ENCODE results near the gene PCBD1. TPM values are rescaled to one million over a fixed set of nuclear protein-coding genes. Genes with fewer than 3 reads are reported as not detected.
A peak's percentile ranks its signal among the peaks of the same experiment; 100 is the strongest.

Gene PCBD1
- total RNA-seq, 1 experiment from 2014 or later: 39.7 TPM

DNA sequence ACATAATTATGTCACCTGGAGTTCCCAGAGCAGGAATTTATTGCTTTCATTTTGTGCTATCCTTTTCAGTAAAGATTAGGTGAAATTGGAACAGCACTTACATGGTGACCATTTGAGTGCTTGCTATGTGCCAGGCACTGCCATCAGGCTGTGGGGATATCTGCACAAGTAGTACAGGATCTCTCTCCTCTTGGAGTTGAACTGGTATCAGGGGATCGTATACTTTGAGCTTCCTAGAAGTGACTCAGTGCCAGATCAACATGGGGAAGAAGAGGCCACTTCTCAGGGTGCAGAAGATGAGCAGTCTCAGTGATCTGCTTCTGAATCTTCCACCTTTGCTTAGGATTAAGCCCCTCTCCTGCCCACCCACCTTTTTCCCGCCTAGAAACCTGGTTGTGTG lies 43.1 kb downstream of the PCBD1 start:
- Mint-ChIP-seq H3K9me3 (no peaks in the 10 kb centered on the region), H3K27me3 (ENCODE audit: low read depth) (no peaks in the 10 kb centered on the region), H3K4me1 (no peaks in the 10 kb centered on the region), H3K27ac (peak overlapping the region in 2 of 3 experiments; percentile 19 to 72; a peak in 2 of 7 replicates), H3K36me3 (ENCODE audit: insufficient read depth in 1 of 3, low read depth in 3 of 3) (peaks cover 5 to 44% (median 41%) of the 10 kb centered on the region in 3 experiments; a peak in 6 of 7 replicates), H3K4me3 (no peak overlapping the region)
- H2BK12ac ChIP-seq (ENCODE audit: insufficient read length, low read depth, low read length): no peak overlapping the region
- peaks cover 2% of the 10 kb centered on the region; the same call in 1 of the 2 replicates for H3K79me2 ChIP-seq (ENCODE audit: insufficient read depth, low read length)
- no CpG with 5 or more reads among the region's 2 CpGs for WGBS (ENCODE audit: extremely low coverage, insufficient read length, low lambda C conversion rate)
- no peak overlapping the region for H3K4ac ChIP-seq (ENCODE audit: low read depth, low read length)
- H3K9me3 ChIP-seq (ENCODE audit: control insufficient read depth, low read depth, low read length): no peaks in the 10 kb centered on the region
- H2AK5ac ChIP-seq (ENCODE audit: insufficient read length, low read length): no peak overlapping the region
- H4K91ac ChIP-seq (ENCODE audit: insufficient read length, low read depth, low read length): no peak overlapping the region
- H3K18ac ChIP-seq (ENCODE audit: insufficient read length, low read depth, low read length): no peak overlapping the region
- H2BK120ac ChIP-seq (ENCODE audit: low read depth, low read length, poor library complexity, severe bottlenecking): no peak overlapping the region
- H2BK20ac ChIP-seq (ENCODE audit: low read depth, low read length, poor library complexity, severe bottlenecking): no peak overlapping the region
- no peaks in the 10 kb centered on the region for H4K20me1 ChIP-seq (ENCODE audit: control insufficient read depth, insufficient read depth, insufficient read length)
- no peak for DNase-seq
- no peaks in the 10 kb centered on the region for H3K4me1 ChIP-seq (ENCODE audit: insufficient read depth, low read length)
- TF ChIP-seq CTCF (conservative IDR thresholded peaks at IDR 0.05): no peak
- H3K79me1 ChIP-seq (ENCODE audit: insufficient read depth, low read depth, low read length, poor library complexity, severe bottlenecking): no peaks in the 10 kb centered on the region
- H4K5ac ChIP-seq (ENCODE audit: insufficient read length, low read depth, low read length): no peak overlapping the region
- no peak overlapping the region for H3K4me2 ChIP-seq (ENCODE audit: insufficient read depth, insufficient read length, low read length)
- H3K23me2 ChIP-seq (ENCODE audit: insufficient read length, low read depth, low read length, poor library complexity, severe bottlenecking): no peaks in the 10 kb centered on the region
- no peak overlapping the region for H3K27ac ChIP-seq (ENCODE audit: insufficient read length, low read depth, low read length)
- H2BK15ac ChIP-seq (ENCODE audit: low read depth, low read length): no peak overlapping the region
- no peak overlapping the region for H3K56ac ChIP-seq (ENCODE audit: insufficient read length, low read depth, low read length)
- H3T11ph ChIP-seq (ENCODE audit: low read length): no peak overlapping the region
- H3K14ac ChIP-seq (ENCODE audit: insufficient read depth, low read length): no peak overlapping the region
- H3K27me3 ChIP-seq (ENCODE audit: insufficient read depth, low read length): no peaks in the 10 kb centered on the region
- no peak overlapping the region for H2AFZ ChIP-seq (ENCODE audit: low read length)
- no peak overlapping the region for H2BK5ac ChIP-seq (ENCODE audit: insufficient read length, low read length)
- H4K8ac ChIP-seq (replicated peaks; ENCODE audit: insufficient read length, low read depth, low read length): no peak overlapping the region
- no peak overlapping the region for H3K9ac ChIP-seq (ENCODE audit: extremely low read depth, insufficient read length, low read length)
- no peak overlapping the region for H3K23ac ChIP-seq (ENCODE audit: insufficient read length, low read depth, low read length)

Data from H9 (cell line).